ENCODE data around the gene TP63.

DNA sequence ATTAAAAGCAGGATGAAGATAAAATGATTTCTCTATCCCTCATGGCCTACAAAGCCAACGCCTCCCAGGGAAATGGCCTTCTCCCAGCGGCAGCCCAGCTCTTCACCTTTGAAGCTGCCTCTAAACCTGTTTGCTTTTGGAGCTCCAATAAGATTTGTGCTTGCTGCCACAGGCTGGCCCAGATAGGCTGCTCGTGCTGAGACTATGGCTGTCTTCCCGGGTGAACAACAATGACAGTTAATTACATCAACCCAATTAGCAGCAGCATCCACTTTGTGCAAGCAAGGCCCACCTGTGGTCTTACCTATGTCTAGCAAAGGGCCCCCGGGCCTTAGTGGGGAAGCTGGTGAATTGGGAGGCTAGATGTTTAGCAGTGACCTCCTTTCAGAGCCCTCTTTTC lies 309.9 kb downstream of the TP63 start:
- TF ChIP-seq, protein P1, sequence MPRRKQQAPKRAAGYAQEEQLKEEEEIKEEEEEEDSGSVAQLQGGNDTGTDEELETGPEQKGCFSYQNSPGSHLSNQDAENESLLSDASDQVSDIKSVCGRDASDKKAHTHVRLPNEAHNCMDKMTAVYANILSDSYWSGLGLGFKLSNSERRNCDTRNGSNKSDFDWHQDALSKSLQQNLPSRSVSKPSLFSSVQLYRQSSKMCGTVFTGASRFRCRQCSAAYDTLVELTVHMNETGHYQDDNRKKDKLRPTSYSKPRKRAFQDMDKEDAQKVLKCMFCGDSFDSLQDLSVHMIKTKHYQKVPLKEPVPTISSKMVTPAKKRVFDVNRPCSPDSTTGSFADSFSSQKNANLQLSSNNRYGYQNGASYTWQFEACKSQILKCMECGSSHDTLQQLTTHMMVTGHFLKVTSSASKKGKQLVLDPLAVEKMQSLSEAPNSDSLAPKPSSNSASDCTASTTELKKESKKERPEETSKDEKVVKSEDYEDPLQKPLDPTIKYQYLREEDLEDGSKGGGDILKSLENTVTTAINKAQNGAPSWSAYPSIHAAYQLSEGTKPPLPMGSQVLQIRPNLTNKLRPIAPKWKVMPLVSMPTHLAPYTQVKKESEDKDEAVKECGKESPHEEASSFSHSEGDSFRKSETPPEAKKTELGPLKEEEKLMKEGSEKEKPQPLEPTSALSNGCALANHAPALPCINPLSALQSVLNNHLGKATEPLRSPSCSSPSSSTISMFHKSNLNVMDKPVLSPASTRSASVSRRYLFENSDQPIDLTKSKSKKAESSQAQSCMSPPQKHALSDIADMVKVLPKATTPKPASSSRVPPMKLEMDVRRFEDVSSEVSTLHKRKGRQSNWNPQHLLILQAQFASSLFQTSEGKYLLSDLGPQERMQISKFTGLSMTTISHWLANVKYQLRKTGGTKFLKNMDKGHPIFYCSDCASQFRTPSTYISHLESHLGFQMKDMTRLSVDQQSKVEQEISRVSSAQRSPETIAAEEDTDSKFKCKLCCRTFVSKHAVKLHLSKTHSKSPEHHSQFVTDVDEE (CRISPR knock-in tag; IDR thresholded peaks at IDR 0.05) = no peak
- TF ChIP-seq ZNF8 (CRISPR knock-in tag; IDR thresholded peaks at IDR 0.05) (no peak), ZC3H10 (CRISPR knock-in tag; IDR thresholded peaks at IDR 0.05) (no peak), TOX (CRISPR knock-in tag; IDR thresholded peaks at IDR 0.05; ENCODE audit: borderline replicate concordance) (no peak), ZNF565 (CRISPR knock-in tag; conservative IDR thresholded peaks at IDR 0.05; ENCODE audit: low read depth) (no peak), CSDC2 (CRISPR knock-in tag; IDR thresholded peaks at IDR 0.05) (no peak), CSRNP3 (CRISPR knock-in tag; IDR thresholded peaks at IDR 0.05) (no peak), ZFP3 (CRISPR knock-in tag; IDR thresholded peaks at IDR 0.05) (no peak), GLIS3 (CRISPR knock-in tag; IDR thresholded peaks at IDR 0.05) (no peak), RARB (CRISPR knock-in tag; IDR thresholded peaks at IDR 0.05) (no peak), ARNTL (CRISPR knock-in tag; IDR thresholded peaks at IDR 0.05; ENCODE audit: borderline replicate concordance, low read depth) (no peak), CREB5 (CRISPR knock-in tag; IDR thresholded peaks at IDR 0.05; ENCODE audit: low read depth) (no peak), ESRRG (CRISPR knock-in tag; IDR thresholded peaks at IDR 0.05) (no peak)

Data from SK-N-SH treated with all-trans-retinoic acid at 6 μM for 48 hours (cell line).